HFF-Myc (cell line): ENCODE results near the gene IL1RL1.

Experiments used
- DNase-seq: peaks from one replicate; pipeline ENCODE4 v3.0.0-alpha.2; 2011; ENCODE audit warnings: low read depth; ENCODE audit errors: extremely low read depth
- H3K4me3 ChIP-seq: replicated peaks from 2 replicates; pipeline ENCODE4 v1.5.1; 2011; ENCODE audit warnings: low read depth, mild to moderate bottlenecking, control low read depth, low read length
- CTCF ChIP-seq: IDR thresholded peaks from 2 replicates; pipeline ENCODE4 v1.5.1; 2012; ENCODE audit warnings: mild to moderate bottlenecking, low read depth, low read length, control low read depth; ENCODE audit errors: missing control alignments

The IL1RL1 gene

GRCh38 chr2:102331311-102331980 lies 20.1 kb downstream of the IL1RL1 start:
- no peak for DNase-seq
- TF ChIP-seq CTCF, result no peak
- no peak overlapping the region for H3K4me3 ChIP-seq

- no peak overlapping the region for H3K4me3 ChIP-seq
- TF ChIP-seq CTCF, result no peak
- no peak for DNase-seq
Observed at GRCh38 chr2:102334486-102334885, 23.1 kb downstream of the IL1RL1 start.

- DNase-seq, result no peak
- TF ChIP-seq CTCF, result no peak
- H3K4me3 ChIP-seq, result no peak overlapping the region
Observed at GRCh38 chr2:102335871-102336366, 24.6 kb downstream of the IL1RL1 start.

GRCh38 chr2:102336502-102336945 lies 25.2 kb downstream of the IL1RL1 start:
- no peak overlapping the region for H3K4me3 ChIP-seq
- no peak for DNase-seq
- no peak for TF ChIP-seq CTCF

- H3K4me3 ChIP-seq, result no peak overlapping the region
- DNase-seq, result no peak
- no peak for TF ChIP-seq CTCF
Observed at GRCh38 chr2:102337012-102337411, 25.6 kb downstream of the IL1RL1 start.

- DNase-seq, result no peak
- no peak for TF ChIP-seq CTCF
- no peak overlapping the region for H3K4me3 ChIP-seq
Observed at GRCh38 chr2:102337481-102338386, 26.4 kb downstream of the IL1RL1 start.
